PFSK-1 (cell line): ENCODE results near the gene MIX23.

ENCODE experiments used
- FOXP2 ChIP-seq: optimal IDR thresholded peaks from 2 replicates; pipeline ENCODE3; 2011; ENCODE audit warnings: borderline replicate concordance, control low read depth, inconsistent platforms; ENCODE audit not compliant: insufficient read depth; ENCODE audit errors: extremely low read length, extremely low read depth
- POLR2AphosphoS5 ChIP-seq: IDR thresholded peaks from 2 replicates; pipeline ENCODE4 v1.6.1; 2012; ENCODE audit warnings: low read depth, mild to moderate bottlenecking, control low read depth, low read length, moderate library complexity
- SIN3A ChIP-seq: IDR thresholded peaks from 2 replicates; pipeline ENCODE4 v1.6.1; 2012; ENCODE audit warnings: mild to moderate bottlenecking, low read length, moderate library complexity, borderline replicate concordance; ENCODE audit not compliant: insufficient read depth
- TAF1 ChIP-seq: IDR thresholded peaks from 2 replicates; pipeline ENCODE4 v1.6.1; 2012; ENCODE audit warnings: low read length, control low read depth, borderline replicate concordance; ENCODE audit not compliant: insufficient read depth
- TF ChIP-seq, protein P1 (sequence below), 2 experiments: IDR thresholded peaks; 2 replicates each; pipeline versions ENCODE4 v1.6.1 to v1.8.0; 2011 to 2012; ENCODE audit warnings: low read depth in 2 of 2, low read length in 2 of 2, control low read depth in 1 of 2, inconsistent platforms in 1 of 2, mild to moderate bottlenecking in 1 of 2, moderate library complexity in 1 of 2; ENCODE audit not compliant: insufficient read depth in 1 of 2

MIX23 gene

DNA sequence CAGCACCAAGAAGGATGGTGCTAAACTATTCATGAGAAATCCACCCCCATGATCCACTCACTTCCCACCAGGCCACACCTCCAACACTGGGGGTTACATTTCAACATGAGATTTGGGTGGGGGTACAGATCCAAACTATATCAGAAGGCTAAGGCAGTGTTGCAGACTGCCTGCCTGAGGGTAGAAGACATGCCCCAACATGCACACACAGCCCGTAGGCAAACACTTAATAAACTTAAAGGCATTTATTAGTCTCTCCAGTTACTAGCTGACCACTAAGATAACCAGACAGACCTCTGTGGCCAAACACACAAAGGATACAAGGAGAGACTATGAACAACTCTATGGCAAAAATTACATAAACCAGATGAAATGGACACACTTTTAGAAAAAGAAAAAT is 11.1 kb upstream of the MIX23 start:
- TF ChIP-seq, protein P1, sequence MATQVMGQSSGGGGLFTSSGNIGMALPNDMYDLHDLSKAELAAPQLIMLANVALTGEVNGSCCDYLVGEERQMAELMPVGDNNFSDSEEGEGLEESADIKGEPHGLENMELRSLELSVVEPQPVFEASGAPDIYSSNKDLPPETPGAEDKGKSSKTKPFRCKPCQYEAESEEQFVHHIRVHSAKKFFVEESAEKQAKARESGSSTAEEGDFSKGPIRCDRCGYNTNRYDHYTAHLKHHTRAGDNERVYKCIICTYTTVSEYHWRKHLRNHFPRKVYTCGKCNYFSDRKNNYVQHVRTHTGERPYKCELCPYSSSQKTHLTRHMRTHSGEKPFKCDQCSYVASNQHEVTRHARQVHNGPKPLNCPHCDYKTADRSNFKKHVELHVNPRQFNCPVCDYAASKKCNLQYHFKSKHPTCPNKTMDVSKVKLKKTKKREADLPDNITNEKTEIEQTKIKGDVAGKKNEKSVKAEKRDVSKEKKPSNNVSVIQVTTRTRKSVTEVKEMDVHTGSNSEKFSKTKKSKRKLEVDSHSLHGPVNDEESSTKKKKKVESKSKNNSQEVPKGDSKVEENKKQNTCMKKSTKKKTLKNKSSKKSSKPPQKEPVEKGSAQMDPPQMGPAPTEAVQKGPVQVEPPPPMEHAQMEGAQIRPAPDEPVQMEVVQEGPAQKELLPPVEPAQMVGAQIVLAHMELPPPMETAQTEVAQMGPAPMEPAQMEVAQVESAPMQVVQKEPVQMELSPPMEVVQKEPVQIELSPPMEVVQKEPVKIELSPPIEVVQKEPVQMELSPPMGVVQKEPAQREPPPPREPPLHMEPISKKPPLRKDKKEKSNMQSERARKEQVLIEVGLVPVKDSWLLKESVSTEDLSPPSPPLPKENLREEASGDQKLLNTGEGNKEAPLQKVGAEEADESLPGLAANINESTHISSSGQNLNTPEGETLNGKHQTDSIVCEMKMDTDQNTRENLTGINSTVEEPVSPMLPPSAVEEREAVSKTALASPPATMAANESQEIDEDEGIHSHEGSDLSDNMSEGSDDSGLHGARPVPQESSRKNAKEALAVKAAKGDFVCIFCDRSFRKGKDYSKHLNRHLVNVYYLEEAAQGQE (IDR thresholded peaks at IDR 0.05; ENCODE audit: insufficient read depth in 1 of 2, low read depth in 2 of 2, low read length in 2 of 2): no peak
- no peak for TF ChIP-seq FOXP2

DNA sequence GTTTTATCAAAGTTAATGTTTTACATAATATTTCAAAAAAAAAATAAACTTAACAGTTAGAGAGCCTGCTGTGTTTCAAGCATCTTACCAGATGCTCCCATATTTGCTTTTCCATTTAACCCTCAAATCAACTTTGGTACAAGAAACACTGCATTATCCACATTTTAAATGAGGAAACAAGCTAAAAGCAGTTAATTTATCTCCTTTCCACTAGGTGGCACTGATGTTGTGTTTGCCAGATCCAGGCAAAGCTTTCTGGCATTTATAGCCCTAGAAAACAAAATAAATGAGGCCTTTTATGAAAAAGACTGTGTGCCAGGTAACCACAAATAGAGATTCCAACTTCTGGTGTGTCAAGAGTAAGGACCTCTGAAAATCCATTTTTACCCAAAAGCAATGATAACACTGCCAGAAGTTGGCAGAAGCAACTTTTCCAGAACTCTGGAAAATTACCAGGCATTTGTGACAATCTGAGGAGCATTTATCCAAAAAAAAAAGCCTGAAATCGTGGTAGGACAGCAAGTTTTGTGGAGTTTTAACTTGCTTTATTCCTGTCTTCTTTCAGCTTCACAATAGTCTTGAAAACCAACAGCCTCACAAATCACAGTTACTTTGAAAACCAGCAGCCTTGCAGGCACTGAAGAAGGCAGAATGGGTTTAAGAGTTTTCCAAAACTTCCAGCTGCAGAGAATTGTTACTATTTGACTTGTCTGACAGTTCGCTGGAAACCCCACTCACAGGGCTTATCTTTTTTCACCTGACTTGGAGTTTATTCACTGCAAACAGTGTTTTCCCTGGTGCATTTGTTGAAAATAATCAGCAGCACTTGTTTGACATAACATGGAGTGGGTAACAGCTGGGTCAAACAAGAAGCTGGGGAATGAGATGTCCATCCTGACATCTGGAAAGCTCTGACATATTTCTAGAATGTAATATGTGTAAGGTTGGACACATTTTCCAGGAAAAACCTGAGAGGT is 10.1 kb upstream of the MIX23 start:
- TF ChIP-seq, protein P1 (IDR thresholded peaks at IDR 0.05; ENCODE audit: insufficient read depth in 1 of 2, low read depth in 2 of 2, low read length in 2 of 2): no peak
- TF ChIP-seq POLR2AphosphoS5 (no peak), TAF1 (no peak), FOXP2 (no peak), SIN3A (no peak)

DNA sequence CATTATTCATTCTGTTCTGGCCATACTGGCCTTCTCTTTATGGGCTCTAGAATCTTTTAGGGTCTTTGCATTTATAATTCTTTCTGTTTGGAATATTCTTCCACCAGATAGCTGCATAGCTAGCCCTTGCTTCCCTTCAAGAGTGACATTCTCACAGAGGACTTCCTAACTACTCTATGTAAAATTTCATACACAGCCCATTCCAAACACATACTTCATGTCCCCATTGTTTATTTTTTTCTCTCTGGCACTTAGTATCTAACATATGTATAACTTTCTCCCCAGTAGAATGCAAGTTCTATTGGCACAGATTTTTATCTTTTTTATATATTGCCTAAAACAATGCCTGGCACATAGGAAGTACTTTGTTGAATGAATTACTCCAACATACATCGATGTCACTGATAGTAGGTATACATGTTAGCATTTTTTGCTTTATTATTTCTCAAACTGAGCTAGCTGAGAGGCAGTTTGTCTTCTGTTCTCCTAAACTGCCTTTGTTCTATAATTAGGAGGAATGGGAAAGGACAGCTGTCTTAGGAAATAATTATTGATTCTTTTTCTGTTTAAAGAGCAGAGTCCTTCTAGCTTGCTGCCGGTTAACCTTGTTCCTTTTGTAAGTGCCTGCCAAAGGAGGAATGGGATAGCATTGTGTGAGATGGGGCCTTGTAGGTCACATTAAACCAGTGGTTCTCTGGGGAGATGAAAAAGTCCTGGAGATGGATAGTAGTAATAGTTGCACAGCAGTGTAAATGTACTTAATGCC is 8.8 kb upstream of the MIX23 start:
- no peak for TF ChIP-seq POLR2AphosphoS5
- TF ChIP-seq, protein P1 (IDR thresholded peaks at IDR 0.05; ENCODE audit: insufficient read depth in 1 of 2, low read depth in 2 of 2, low read length in 2 of 2): no peak
- no peak for TF ChIP-seq TAF1
- TF ChIP-seq SIN3A: no peak
- no peak for TF ChIP-seq FOXP2

DNA sequence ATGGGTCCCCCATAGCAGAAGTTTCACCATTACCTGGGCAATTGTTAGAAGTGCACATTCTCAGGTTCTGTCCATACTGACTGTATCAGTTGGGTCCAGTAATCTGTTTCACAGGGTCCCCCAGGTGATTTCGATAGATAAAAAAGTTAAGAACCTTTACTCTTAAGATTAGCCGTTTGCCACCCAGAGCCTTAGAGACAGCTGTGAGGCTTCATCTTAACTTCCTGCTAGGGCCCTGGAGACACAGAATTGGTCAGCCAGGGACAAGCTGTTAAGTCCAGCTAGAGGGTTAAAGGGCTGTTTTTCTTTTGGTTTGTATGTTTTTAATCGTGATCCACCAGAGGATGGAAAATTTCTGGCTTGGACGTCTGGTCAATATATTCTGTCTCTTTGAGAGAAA is 7.6 kb upstream of the MIX23 start:
- TF ChIP-seq FOXP2 (no peak), POLR2AphosphoS5 (no peak), TAF1 (no peak), SIN3A (no peak)
- TF ChIP-seq, protein P1 (IDR thresholded peaks at IDR 0.05; ENCODE audit: insufficient read depth in 1 of 2, low read depth in 2 of 2, low read length in 2 of 2): no peak
